SK-N-SH treated with all-trans-retinoic acid at 6 μM for 48 hours (cell line): ENCODE measurements around the gene PTGDR2.

Experiments used
- ATAC-seq: fragments of 200-7000 bp; cut with Tn5 transposase; 3 replicates; pipeline ENCODE4 v1.9.1; 2020; ENCODE audit warnings: mild to moderate bottlenecking, moderate library complexity
- ARNTL ChIP-seq: fragments of 450-650 bp; formaldehyde crosslinking; IDR thresholded peaks from 2 replicates; pipeline ENCODE4 v1.5.0; 2020; ENCODE audit warnings: low read depth, mild to moderate bottlenecking, moderate library complexity, borderline replicate concordance
- BACH2 ChIP-seq: fragments of 250-450 bp; sonication (Bioruptor Pico); IDR thresholded peaks from 2 replicates; pipeline ENCODE4 v1.9.0; 2021; ENCODE audit warnings: mild to moderate bottlenecking, borderline replicate concordance
- CSDC2 ChIP-seq: fragments of 250-450 bp; sonication (Bioruptor Pico); IDR thresholded peaks from 2 replicates; pipeline ENCODE4 v1.5.0; 2020; ENCODE audit warnings: mild to moderate bottlenecking, moderate library complexity
- CSRNP3 ChIP-seq: fragments of 250-450 bp; sonication (Bioruptor Pico); IDR thresholded peaks from 2 replicates; pipeline ENCODE4 v1.5.1; 2021; ENCODE audit warnings: mild to moderate bottlenecking, moderate library complexity
- ESRRG ChIP-seq: fragments of 250-450 bp; sonication (Bioruptor Pico); IDR thresholded peaks from 2 replicates; pipeline ENCODE4 v1.6.1; 2021; ENCODE audit warnings: mild to moderate bottlenecking
- GLIS3 ChIP-seq: fragments of 250-450 bp; sonication (Bioruptor Pico); IDR thresholded peaks from 2 replicates; pipeline ENCODE4 v1.5.0; 2020; ENCODE audit warnings: mild to moderate bottlenecking, moderate library complexity
- ISL1 ChIP-seq: fragments of 250-450 bp; sonication (Bioruptor Pico); IDR thresholded peaks from 2 replicates; pipeline ENCODE4 v2.1.2; 2022; ENCODE audit warnings: mild to moderate bottlenecking, moderate library complexity
- OSR1 ChIP-seq: fragments of 250-450 bp; sonication (Bioruptor Pico); IDR thresholded peaks from 2 replicates; pipeline ENCODE4 v1.8.0; 2022; ENCODE audit warnings: moderate library complexity, mild to moderate bottlenecking, inconsistent platforms
- POU6F1 ChIP-seq: fragments of 250-450 bp; sonication (Bioruptor Pico); IDR thresholded peaks from 2 replicates; pipeline ENCODE4 v1.8.0; 2021; ENCODE audit warnings: low read depth, mild to moderate bottlenecking, moderate library complexity, borderline replicate concordance
- RARB ChIP-seq: fragments of 250-450 bp; sonication (Bioruptor Pico); IDR thresholded peaks from 2 replicates; pipeline ENCODE4 v1.8.0; 2021; ENCODE audit warnings: mild to moderate bottlenecking, moderate library complexity
- SNAI2 ChIP-seq: fragments of 250-450 bp; sonication (Bioruptor Pico); IDR thresholded peaks from 2 replicates; pipeline ENCODE4 v1.5.0; 2020; ENCODE audit warnings: mild to moderate bottlenecking, moderate library complexity
- TCF4 ChIP-seq: fragments of 250-450 bp; sonication (Bioruptor Pico); IDR thresholded peaks from 2 replicates; pipeline ENCODE4 v1.8.0; 2021; ENCODE audit warnings: mild to moderate bottlenecking, moderate library complexity, borderline replicate concordance
- TOX ChIP-seq: fragments of 250-450 bp; sonication (Bioruptor Pico); IDR thresholded peaks from 2 replicates; pipeline ENCODE4 v1.8.0; 2021; ENCODE audit warnings: mild to moderate bottlenecking, moderate library complexity, borderline replicate concordance
- ZC3H10 ChIP-seq: fragments of 250-450 bp; sonication (Bioruptor Pico); IDR thresholded peaks from 2 replicates; pipeline ENCODE4 v1.5.1; 2021; ENCODE audit warnings: mild to moderate bottlenecking, moderate library complexity
- ZFP3 ChIP-seq: fragments of 250-450 bp; sonication (Bioruptor Pico); IDR thresholded peaks from 2 replicates; pipeline ENCODE4 v1.5.0; 2020; ENCODE audit warnings: mild to moderate bottlenecking, moderate library complexity
- ZFP30 ChIP-seq: fragments of 450-650 bp; formaldehyde crosslinking; IDR thresholded peaks from 2 replicates; pipeline ENCODE4 v1.5.0; 2022; ENCODE audit warnings: mild to moderate bottlenecking, moderate library complexity
- ZNF565 ChIP-seq: fragments of 450-650 bp; formaldehyde crosslinking; conservative IDR thresholded peaks from 2 replicates; pipeline ENCODE4 v1.5.0; 2020; ENCODE audit warnings: low read depth, mild to moderate bottlenecking, moderate library complexity
- ZNF8 ChIP-seq: fragments of 450-650 bp; formaldehyde crosslinking; IDR thresholded peaks from 2 replicates; pipeline ENCODE4 v1.5.0; 2020; ENCODE audit warnings: mild to moderate bottlenecking, moderate library complexity
- TF ChIP-seq, protein P1 (sequence below): fragments of 250-450 bp; sonication (Bioruptor Pico); IDR thresholded peaks from 2 replicates; pipeline ENCODE4 v1.5.0; 2020; ENCODE audit warnings: mild to moderate bottlenecking, moderate library complexity

The PTGDR2 gene

DNA sequence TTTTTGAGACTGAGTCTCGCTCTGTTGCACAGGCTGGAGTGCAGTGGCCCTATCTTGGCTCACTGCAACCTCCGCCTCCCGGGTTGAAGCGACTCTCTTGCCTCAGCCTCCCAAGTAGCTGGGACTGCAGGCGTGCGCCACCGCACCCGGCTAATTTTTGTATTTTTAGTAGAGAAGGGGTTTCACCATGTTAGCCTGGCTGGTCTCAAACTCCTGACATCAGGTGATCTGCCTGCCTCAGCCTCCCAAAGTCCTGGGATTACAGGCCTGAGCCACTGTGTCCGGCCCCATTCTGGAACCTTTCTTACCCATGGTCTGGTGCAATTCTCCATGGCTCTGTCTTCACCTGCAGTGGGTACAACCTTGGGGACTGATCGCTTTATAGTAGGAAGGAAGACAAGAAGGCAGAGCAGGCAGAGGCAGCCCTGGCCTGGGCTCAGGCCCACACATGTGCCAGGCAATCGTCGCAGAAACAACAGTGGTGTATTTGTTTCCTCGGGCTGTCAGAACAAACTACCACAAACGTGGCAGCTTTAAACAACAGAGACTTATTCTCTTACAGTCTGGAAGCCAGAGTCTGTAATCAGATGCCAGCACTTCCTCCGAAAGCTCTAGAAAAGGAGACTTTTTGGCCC is 4.0 kb upstream of the PTGDR2 start:
- TF ChIP-seq ZNF8 (CRISPR knock-in tag) (no peak), BACH2 (CRISPR knock-in tag) (no peak), ZFP30 (CRISPR knock-in tag) (no peak), ISL1 (no peak), ESRRG (no peak), ARNTL (CRISPR knock-in tag) (no peak), TOX (CRISPR knock-in tag) (no peak), OSR1 (CRISPR knock-in tag) (no peak), TCF4 (CRISPR knock-in tag) (no peak), ZNF565 (CRISPR knock-in tag) (no peak), RARB (no peak), GLIS3 (CRISPR knock-in tag) (no peak), ZC3H10 (CRISPR knock-in tag) (no peak), CSRNP3 (CRISPR knock-in tag) (no peak), POU6F1 (CRISPR knock-in tag) (no peak), CSDC2 (CRISPR knock-in tag) (no peak)
- no peak for ATAC-seq

DNA sequence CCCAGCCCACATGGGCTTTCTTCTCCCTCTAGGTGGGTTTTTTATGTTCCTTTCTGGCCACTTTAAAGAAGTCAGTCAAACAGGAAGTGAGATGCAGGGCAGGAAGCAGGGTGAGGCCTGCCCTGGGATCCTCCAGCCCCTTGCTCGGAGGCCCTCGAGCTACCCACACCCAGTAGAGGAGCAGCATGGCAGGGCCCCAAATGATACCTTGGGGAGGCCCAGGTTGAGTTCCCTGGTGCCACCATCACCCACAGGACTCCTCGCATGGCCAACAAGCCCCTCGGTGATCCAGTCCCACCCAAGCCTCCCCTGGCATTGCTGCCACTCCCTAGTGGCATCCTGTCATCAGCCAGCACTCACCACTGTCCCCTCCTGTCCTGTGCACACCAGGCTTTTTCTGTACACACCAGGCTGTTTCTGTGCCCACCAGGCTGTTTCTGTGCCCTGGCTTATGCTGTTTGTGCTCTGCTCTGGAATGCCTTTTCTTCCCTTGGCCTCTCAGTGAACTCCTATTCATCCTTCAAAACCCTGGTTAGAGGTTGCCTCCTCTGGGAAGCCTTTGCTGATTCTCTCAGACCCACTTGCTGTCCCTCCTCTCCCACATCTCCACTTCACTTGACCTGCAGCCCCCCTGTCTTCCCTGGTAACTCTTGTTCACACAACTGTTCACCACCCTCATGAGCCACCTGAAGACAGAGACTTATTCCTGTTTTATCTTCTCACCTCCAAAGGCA is 3.1 kb upstream of the PTGDR2 start:
- no peak for ATAC-seq
- TF ChIP-seq, protein P1, sequence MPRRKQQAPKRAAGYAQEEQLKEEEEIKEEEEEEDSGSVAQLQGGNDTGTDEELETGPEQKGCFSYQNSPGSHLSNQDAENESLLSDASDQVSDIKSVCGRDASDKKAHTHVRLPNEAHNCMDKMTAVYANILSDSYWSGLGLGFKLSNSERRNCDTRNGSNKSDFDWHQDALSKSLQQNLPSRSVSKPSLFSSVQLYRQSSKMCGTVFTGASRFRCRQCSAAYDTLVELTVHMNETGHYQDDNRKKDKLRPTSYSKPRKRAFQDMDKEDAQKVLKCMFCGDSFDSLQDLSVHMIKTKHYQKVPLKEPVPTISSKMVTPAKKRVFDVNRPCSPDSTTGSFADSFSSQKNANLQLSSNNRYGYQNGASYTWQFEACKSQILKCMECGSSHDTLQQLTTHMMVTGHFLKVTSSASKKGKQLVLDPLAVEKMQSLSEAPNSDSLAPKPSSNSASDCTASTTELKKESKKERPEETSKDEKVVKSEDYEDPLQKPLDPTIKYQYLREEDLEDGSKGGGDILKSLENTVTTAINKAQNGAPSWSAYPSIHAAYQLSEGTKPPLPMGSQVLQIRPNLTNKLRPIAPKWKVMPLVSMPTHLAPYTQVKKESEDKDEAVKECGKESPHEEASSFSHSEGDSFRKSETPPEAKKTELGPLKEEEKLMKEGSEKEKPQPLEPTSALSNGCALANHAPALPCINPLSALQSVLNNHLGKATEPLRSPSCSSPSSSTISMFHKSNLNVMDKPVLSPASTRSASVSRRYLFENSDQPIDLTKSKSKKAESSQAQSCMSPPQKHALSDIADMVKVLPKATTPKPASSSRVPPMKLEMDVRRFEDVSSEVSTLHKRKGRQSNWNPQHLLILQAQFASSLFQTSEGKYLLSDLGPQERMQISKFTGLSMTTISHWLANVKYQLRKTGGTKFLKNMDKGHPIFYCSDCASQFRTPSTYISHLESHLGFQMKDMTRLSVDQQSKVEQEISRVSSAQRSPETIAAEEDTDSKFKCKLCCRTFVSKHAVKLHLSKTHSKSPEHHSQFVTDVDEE (CRISPR knock-in tag) = no peak
- TF ChIP-seq POU6F1 (CRISPR knock-in tag) (no peak), GLIS3 (CRISPR knock-in tag) (no peak), SNAI2 (CRISPR knock-in tag) (no peak), ZFP3 (CRISPR knock-in tag) (peak; percentile 94), ISL1 (no peak)
- TF ChIP-seq, all 23 proteins: peak for 1

DNA sequence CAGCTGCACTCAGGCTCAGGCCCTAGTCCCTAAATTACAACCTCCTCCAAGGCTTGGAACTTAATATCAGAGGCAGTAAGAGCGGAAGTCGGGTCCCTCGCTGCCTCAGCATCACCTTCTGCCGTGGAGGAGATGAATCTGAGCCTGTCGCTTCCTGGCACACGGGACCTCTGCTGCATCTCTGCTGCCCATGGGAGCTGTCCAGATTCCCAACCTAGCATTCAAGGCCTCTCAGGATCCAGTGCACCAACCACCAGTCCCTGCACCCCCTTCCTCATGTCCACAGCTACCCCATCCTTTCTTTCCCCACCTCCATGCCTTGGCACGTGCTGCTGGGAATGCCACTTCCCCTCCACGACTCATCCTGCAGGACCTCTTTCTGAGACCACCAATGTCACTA is 2.5 kb upstream of the PTGDR2 start:
- ATAC-seq = no peak
- TF ChIP-seq ZNF565 (CRISPR knock-in tag) = no peak

DNA sequence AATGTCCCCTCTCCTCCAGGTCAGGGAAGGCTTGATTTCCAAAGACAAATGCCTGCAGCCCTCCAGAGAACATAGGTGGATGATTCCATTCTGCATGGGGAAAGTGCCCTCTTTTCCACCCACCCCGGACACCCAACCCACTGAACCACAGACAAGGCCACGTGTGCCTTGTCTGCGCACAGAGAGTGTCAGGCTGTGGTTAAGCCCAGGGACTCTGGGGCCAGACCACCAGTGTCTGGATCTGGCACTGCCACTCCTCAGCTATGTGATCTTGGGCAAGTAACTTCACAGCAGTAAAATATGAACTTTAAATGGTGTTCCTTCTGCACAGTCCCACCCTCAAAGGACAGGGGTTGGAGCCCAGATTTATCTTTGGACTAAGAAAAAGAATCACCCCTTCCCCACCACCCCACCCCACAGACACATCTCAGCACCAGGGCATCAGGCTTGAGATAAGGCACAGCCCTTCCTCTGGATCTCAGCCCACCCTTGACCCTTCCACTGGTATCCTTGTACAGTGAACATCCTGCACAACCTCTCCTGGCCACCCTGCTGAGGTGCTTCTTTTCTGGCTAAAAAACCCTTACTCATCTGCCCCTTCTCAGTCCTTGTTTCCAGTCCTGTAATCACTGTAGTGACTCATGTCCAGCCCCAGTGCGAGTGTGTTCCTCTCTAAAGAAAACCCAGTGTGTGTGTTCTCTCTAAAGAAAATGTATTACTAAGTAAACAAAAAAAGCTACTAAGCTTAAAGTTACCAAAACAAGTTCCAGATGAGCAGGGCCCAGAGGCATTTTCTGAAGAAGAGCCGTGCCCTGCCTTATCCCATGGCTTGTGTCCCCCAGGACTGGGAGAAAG is 1.9 kb upstream of the PTGDR2 start:
- TF ChIP-seq, protein P1 (CRISPR knock-in tag) = no peak
- TF ChIP-seq ARNTL (CRISPR knock-in tag) = no peak
- TF ChIP-seq TOX (CRISPR knock-in tag) = no peak
- ATAC-seq = no peak
